ENCODE measurements around the gene PDE9A.

PDE9A gene

GRCh38 chr21:42653231-42654061 lies at the start of gene PDE9A:
Gene PDE9A, plus strand, starts transcription at chr21:42653621. Its CDS starts 194 bp downstream, at chr21:42653815.
- peak; percentile 72 for DNase-seq (ENCODE audit: low spot score)
- in situ Hi-C loops (cut with MboI; ENCODE audit: low pct_unique_long_range_greater_than_20kb, low sequenced_read_pairs, unreplicated experiment), result no loop called here
- TF ChIP-seq CTCF (IDR thresholded peaks at IDR 0.05; ENCODE audit: extremely low read depth, insufficient read depth, missing control alignments), result no peak

GRCh38 chr21:42607102-42607501 lies 46.3 kb upstream of the PDE9A start:
- DNase-seq (ENCODE audit: low spot score), result no peak
- no peak for TF ChIP-seq CTCF (IDR thresholded peaks at IDR 0.05; ENCODE audit: extremely low read depth, insufficient read depth, missing control alignments)
- in situ Hi-C loops (cut with MboI; ENCODE audit: low pct_unique_long_range_greater_than_20kb, low sequenced_read_pairs, unreplicated experiment), result no loop called here

- in situ Hi-C loops (cut with MboI; ENCODE audit: low pct_unique_long_range_greater_than_20kb, low sequenced_read_pairs, unreplicated experiment), result no loop called here
- no peak for DNase-seq (ENCODE audit: low spot score)
Measured at GRCh38 chr21:42607525-42608102, 45.8 kb upstream of the PDE9A start.

GRCh38 chr21:42608446-42608845 lies 45.0 kb upstream of the PDE9A start:
- DNase-seq (ENCODE audit: low spot score), result no peak
- in situ Hi-C loops (cut with MboI; ENCODE audit: low pct_unique_long_range_greater_than_20kb, low sequenced_read_pairs, unreplicated experiment), result no loop called here
- no peak for TF ChIP-seq CTCF (IDR thresholded peaks at IDR 0.05; ENCODE audit: extremely low read depth, insufficient read depth, missing control alignments)

More at GRCh38 chr21:42607525-42608102, 45.8 kb upstream of the PDE9A start:
- TF ChIP-seq CTCF (IDR thresholded peaks at IDR 0.05; ENCODE audit: extremely low read depth, insufficient read depth, missing control alignments), result no peak

- in situ Hi-C loops (cut with MboI; ENCODE audit: low pct_unique_long_range_greater_than_20kb, low sequenced_read_pairs, unreplicated experiment), result no loop called here
- TF ChIP-seq CTCF (IDR thresholded peaks at IDR 0.05; ENCODE audit: extremely low read depth, insufficient read depth, missing control alignments), result no peak
- DNase-seq (ENCODE audit: low spot score), result peak; percentile 36
Measured at GRCh38 chr21:42609811-42610210, 43.6 kb upstream of the PDE9A start.

- no peak for DNase-seq (ENCODE audit: low spot score)
- TF ChIP-seq CTCF (IDR thresholded peaks at IDR 0.05; ENCODE audit: extremely low read depth, insufficient read depth, missing control alignments), result no peak
- in situ Hi-C loops (cut with MboI; ENCODE audit: low pct_unique_long_range_greater_than_20kb, low sequenced_read_pairs, unreplicated experiment), result no loop called here
Measured at GRCh38 chr21:42611852-42612251, 41.6 kb upstream of the PDE9A start.
